SKM-1 (cell line): ENCODE data around the gene FAM114A1.

Experiments used
- DNase-seq: peaks from one replicate; lab custom pipeline; 2025; ENCODE audit not compliant: unreplicated experiment; lab: John Stamatoyannopoulos, UW

The FAM114A1 gene

GRCh38 chr4:38867478-38868058 is at the start of gene FAM114A1:
Gene FAM114A1 (plus strand): TSS chr4:38867806. CDS start chr4:38878079, 10,273 bp downstream.
- no peak for DNase-seq

GRCh38 chr4:38818441-38818976 is 49.1 kb upstream of the FAM114A1 start:
- DNase-seq: no peak

- DNase-seq: no peak
Measured at GRCh38 chr4:38819569-38819968, 48.0 kb upstream of the FAM114A1 start.

- no peak for DNase-seq
Measured at GRCh38 chr4:38820329-38821061, 47.1 kb upstream of the FAM114A1 start.

- no peak for DNase-seq
Measured at GRCh38 chr4:38821739-38822138, 45.9 kb upstream of the FAM114A1 start.

GRCh38 chr4:38822748-38823303 is 44.8 kb upstream of the FAM114A1 start:
- no peak for DNase-seq

GRCh38 chr4:38823766-38824165 is 43.8 kb upstream of the FAM114A1 start:
- no peak for DNase-seq

GRCh38 chr4:38829237-38829636 is 38.4 kb upstream of the FAM114A1 start:
- DNase-seq: no peak

- no peak for DNase-seq
Measured at GRCh38 chr4:38831653-38832052, 36.0 kb upstream of the FAM114A1 start.

- no peak for DNase-seq
Measured at GRCh38 chr4:38832206-38832605, 35.4 kb upstream of the FAM114A1 start.

- no peak for DNase-seq
Measured at GRCh38 chr4:38832624-38833528, 34.7 kb upstream of the FAM114A1 start.

GRCh38 chr4:38834570-38834969 is 33.0 kb upstream of the FAM114A1 start:
- DNase-seq: no peak

GRCh38 chr4:38837334-38837733 is 30.3 kb upstream of the FAM114A1 start:
- no peak for DNase-seq

GRCh38 chr4:38837849-38838248 is 29.8 kb upstream of the FAM114A1 start:
- DNase-seq: no peak

GRCh38 chr4:38842994-38843393 is 24.6 kb upstream of the FAM114A1 start:
- no peak for DNase-seq

GRCh38 chr4:38846015-38846414 is 21.6 kb upstream of the FAM114A1 start:
- no peak for DNase-seq

GRCh38 chr4:38855466-38855865 is 12.1 kb upstream of the FAM114A1 start:
- DNase-seq: no peak

- no peak for DNase-seq
Measured at GRCh38 chr4:38856046-38856445, 11.6 kb upstream of the FAM114A1 start.

- DNase-seq: peak; percentile 78
Measured at GRCh38 chr4:38856524-38857337, 10.9 kb upstream of the FAM114A1 start, which contains the start of gene TLR6. Gene TLR6 (minus strand): TSS chr4:38856817. CDS start chr4:38829473, 27,344 bp downstream.
